Measurements from ENCODE around the gene MBNL3.

DNA sequence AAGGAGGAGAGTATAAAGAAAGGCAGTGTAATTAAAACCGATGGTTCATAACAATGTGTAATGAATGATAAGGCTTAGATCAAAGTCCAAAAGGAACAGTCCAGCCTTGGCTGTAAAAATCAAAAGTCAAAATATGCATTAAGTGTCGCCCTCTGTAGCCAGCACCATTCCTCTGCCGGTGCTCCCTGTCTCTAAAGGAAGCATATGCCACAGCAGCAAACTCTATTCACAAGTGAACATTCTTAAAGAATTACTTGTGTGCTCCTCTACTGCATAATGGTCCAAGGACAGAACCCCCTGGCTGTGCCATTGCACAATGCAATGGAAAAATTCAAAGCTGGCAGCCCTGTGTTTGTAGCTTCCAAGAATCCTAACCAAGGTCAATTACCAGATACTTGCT lies 16.3 kb upstream of the MBNL3 start:
- no peak for TF ChIP-seq REST (IDR thresholded peaks at IDR 0.05; ENCODE audit: insufficient read depth in 1 of 2, low read depth in 2 of 2, low read length in 1 of 2)
- TF ChIP-seq, protein P1, sequence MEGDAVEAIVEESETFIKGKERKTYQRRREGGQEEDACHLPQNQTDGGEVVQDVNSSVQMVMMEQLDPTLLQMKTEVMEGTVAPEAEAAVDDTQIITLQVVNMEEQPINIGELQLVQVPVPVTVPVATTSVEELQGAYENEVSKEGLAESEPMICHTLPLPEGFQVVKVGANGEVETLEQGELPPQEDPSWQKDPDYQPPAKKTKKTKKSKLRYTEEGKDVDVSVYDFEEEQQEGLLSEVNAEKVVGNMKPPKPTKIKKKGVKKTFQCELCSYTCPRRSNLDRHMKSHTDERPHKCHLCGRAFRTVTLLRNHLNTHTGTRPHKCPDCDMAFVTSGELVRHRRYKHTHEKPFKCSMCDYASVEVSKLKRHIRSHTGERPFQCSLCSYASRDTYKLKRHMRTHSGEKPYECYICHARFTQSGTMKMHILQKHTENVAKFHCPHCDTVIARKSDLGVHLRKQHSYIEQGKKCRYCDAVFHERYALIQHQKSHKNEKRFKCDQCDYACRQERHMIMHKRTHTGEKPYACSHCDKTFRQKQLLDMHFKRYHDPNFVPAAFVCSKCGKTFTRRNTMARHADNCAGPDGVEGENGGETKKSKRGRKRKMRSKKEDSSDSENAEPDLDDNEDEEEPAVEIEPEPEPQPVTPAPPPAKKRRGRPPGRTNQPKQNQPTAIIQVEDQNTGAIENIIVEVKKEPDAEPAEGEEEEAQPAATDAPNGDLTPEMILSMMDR (IDR thresholded peaks at IDR 0.05) = no peak
- no peak for TF ChIP-seq POLR2AphosphoS5 (IDR thresholded peaks at IDR 0.05; ENCODE audit: low read depth, low read length)
